Astrocyte (in vitro differentiated cells and primary cell): ENCODE data around the gene SLIT3. TPM values are rescaled to one million over a fixed set of nuclear protein-coding genes. Genes with fewer than 3 reads are reported as not detected.

Experiments used
- DNase-seq: peaks from one replicate; pipeline ENCODE4 v3.0.0-alpha.2; 2010; ENCODE audit warnings: low read depth
- FAIRE-seq: peaks from 2 replicates; lab custom pipeline; 2011; peaks lifted over from hg19 to GRCh38; lab: Jason Lieb, UNC
- H2AFZ ChIP-seq: 2 replicates; pipeline ENCODE4 v1.6.0; 2012; ENCODE audit warnings: low read depth, low read length, inconsistent platforms
- H3K27ac ChIP-seq: 2 replicates; pipeline ENCODE4 v1.5.1; 2011; ENCODE audit warnings: low read depth, low read length, inconsistent platforms
- H3K27me3 ChIP-seq: 2 replicates; pipeline ENCODE4 v1.6.0; 2011; ENCODE audit warnings: low read length, inconsistent platforms; ENCODE audit not compliant: insufficient read depth
- H3K36me3 ChIP-seq: 2 replicates; pipeline ENCODE4 v1.5.1; 2011; ENCODE audit warnings: low read length, inconsistent platforms; ENCODE audit not compliant: insufficient read depth
- H3K4me1 ChIP-seq: 2 replicates; pipeline ENCODE4 v1.5.1; 2011; ENCODE audit warnings: low read length, inconsistent platforms; ENCODE audit not compliant: insufficient read depth
- H3K4me2 ChIP-seq: 2 replicates; pipeline ENCODE4 v1.6.0; 2012; ENCODE audit warnings: low read length, inconsistent platforms
- H3K4me3 ChIP-seq: 2 replicates; pipeline ENCODE4 v1.5.1; 2011; ENCODE audit warnings: low read depth, mild to moderate bottlenecking, low read length, inconsistent platforms; ENCODE audit not compliant: insufficient read depth
- H3K79me2 ChIP-seq: 2 replicates; pipeline ENCODE4 v1.6.0; 2012; ENCODE audit warnings: mild to moderate bottlenecking, low read length, inconsistent platforms; ENCODE audit not compliant: insufficient read depth
- H3K9ac ChIP-seq: 2 replicates; pipeline ENCODE4 v1.6.0; 2012; ENCODE audit warnings: mild to moderate bottlenecking, low read length, inconsistent platforms
- H3K9me3 ChIP-seq: 2 replicates; pipeline ENCODE4 v1.5.1; 2012; ENCODE audit warnings: low read depth, mild to moderate bottlenecking, low read length, inconsistent platforms; ENCODE audit not compliant: insufficient read depth
- H4K20me1 ChIP-seq: 2 replicates; pipeline ENCODE4 v1.6.0; 2012; ENCODE audit warnings: low read length, inconsistent platforms; ENCODE audit not compliant: insufficient read depth
- H3K27ac Mint-ChIP-seq: one replicate; pipeline ENCODE4 v1.8.0; 2021; ENCODE audit warnings: mild to moderate bottlenecking, mixed read lengths; ENCODE audit not compliant: unreplicated experiment
- H3K27me3 Mint-ChIP-seq: one replicate; pipeline ENCODE4 v1.8.0; 2021; ENCODE audit warnings: low read depth, mixed read lengths; ENCODE audit not compliant: unreplicated experiment
- H3K36me3 Mint-ChIP-seq: one replicate; pipeline ENCODE4 v1.8.0; 2021; ENCODE audit warnings: low read depth, mixed read lengths; ENCODE audit not compliant: unreplicated experiment
- H3K4me1 Mint-ChIP-seq: one replicate; pipeline ENCODE4 v1.8.0; 2021; ENCODE audit warnings: low read depth, mixed read lengths; ENCODE audit not compliant: unreplicated experiment
- H3K4me3 Mint-ChIP-seq: one replicate; pipeline ENCODE4 v1.8.0; 2021; ENCODE audit warnings: mild to moderate bottlenecking, moderate library complexity, mixed read lengths; ENCODE audit not compliant: unreplicated experiment
- H3K9me3 Mint-ChIP-seq: one replicate; pipeline ENCODE4 v1.8.0; 2021; ENCODE audit warnings: mild to moderate bottlenecking, mixed read lengths; ENCODE audit not compliant: unreplicated experiment
- EZH2 ChIP-seq: IDR thresholded peaks from 2 replicates; pipeline ENCODE4 v1.6.1; 2012; ENCODE audit warnings: mild to moderate bottlenecking, low read length, inconsistent platforms; ENCODE audit not compliant: insufficient read depth
- total RNA-seq: library from RNA; stranded (reverse); gene quantifications from 2 replicates; pipeline ENCODE4 v1.2.1, GENCODE V29; 2021
- TF ChIP-seq, protein P1 (sequence below): IDR thresholded peaks from 2 replicates; pipeline ENCODE4 v1.5.1; 2011; ENCODE audit warnings: low read depth, mild to moderate bottlenecking, inconsistent platforms, low read length, moderate library complexity; ENCODE audit not compliant: insufficient read depth

The SLIT3 gene
- total RNA-seq, 1 donor from 2014 or later, result 20.7 TPM

DNA sequence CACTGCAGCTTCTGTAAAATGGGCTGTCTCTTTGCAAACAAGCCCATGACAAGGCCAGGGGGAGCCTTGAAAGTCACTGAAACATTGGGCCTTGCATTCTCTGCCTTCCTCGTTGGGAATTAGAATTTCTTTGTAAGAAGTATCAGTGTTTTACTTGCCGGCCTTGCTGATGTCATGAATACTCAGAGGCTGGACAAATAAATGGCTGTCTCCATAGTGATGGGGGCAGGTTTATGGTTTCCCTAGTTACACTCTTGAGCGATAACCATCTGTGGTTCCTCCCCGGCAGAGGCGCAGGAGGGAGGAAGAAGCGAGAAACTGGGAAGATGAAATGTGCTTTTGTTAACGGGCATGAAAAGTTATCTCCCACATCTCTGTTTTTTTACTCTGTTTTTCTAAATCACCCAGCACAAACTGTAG is 449.0 kb downstream of the SLIT3 start:
- H3K9me3 Mint-ChIP-seq, result no peaks in the 10 kb centered on the region
- H3K36me3 Mint-ChIP-seq, result no peaks in the 10 kb centered on the region
- no peaks in the 10 kb centered on the region for H3K36me3 ChIP-seq
- no peak overlapping the region for H3K4me3 ChIP-seq
- no peak overlapping the region for H3K4me3 Mint-ChIP-seq
- peaks cover 2% of the 10 kb centered on the region for H3K27me3 Mint-ChIP-seq
- H3K4me2 ChIP-seq, result peak overlapping the region; percentile 72
- peak; percentile 94 for DNase-seq
- H3K27ac ChIP-seq, result peak overlapping the region; percentile 41
- peak overlapping the region; percentile 48 for H3K9ac ChIP-seq
- H3K9me3 ChIP-seq, result no peaks in the 10 kb centered on the region
- no peaks in the 10 kb centered on the region for H3K4me1 Mint-ChIP-seq
- H3K79me2 ChIP-seq, result no peaks in the 10 kb centered on the region
- peak overlapping the region; percentile 8 for H2AFZ ChIP-seq
- TF ChIP-seq, protein P1, sequence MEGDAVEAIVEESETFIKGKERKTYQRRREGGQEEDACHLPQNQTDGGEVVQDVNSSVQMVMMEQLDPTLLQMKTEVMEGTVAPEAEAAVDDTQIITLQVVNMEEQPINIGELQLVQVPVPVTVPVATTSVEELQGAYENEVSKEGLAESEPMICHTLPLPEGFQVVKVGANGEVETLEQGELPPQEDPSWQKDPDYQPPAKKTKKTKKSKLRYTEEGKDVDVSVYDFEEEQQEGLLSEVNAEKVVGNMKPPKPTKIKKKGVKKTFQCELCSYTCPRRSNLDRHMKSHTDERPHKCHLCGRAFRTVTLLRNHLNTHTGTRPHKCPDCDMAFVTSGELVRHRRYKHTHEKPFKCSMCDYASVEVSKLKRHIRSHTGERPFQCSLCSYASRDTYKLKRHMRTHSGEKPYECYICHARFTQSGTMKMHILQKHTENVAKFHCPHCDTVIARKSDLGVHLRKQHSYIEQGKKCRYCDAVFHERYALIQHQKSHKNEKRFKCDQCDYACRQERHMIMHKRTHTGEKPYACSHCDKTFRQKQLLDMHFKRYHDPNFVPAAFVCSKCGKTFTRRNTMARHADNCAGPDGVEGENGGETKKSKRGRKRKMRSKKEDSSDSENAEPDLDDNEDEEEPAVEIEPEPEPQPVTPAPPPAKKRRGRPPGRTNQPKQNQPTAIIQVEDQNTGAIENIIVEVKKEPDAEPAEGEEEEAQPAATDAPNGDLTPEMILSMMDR, result no peak
- peaks cover 18% of the 10 kb centered on the region for H3K27me3 ChIP-seq
- peaks cover 10% of the 10 kb centered on the region for H3K4me1 ChIP-seq
- no peaks in the 10 kb centered on the region for H4K20me1 ChIP-seq
- no peak for FAIRE-seq
- H3K27ac Mint-ChIP-seq, result no peak overlapping the region

DNA sequence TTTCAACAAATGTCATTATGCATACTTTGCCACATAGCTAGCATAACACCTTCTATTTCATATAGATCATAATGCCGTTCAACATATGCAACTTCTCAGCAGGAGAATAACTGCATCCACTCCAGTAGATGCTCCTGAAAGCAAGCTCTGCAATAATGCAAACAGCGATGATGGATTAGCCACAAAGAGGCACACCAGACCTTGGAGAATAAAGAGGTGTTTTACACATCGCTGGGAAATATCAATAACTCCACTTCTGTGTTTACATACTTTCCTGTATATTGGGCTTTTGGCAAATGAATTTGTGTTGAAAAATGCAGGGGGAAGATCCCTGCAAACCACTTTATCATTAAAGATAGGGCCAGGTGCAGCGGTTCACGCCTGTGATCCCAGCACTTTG is 450.3 kb downstream of the SLIT3 start:
- H4K20me1 ChIP-seq, result no peaks in the 10 kb centered on the region
- H3K27me3 Mint-ChIP-seq, result peaks cover 2% of the 10 kb centered on the region
- no peaks in the 10 kb centered on the region for H3K9me3 Mint-ChIP-seq
- no peak overlapping the region for H2AFZ ChIP-seq
- peaks cover 10% of the 10 kb centered on the region for H3K4me1 ChIP-seq
- no peaks in the 10 kb centered on the region for H3K9me3 ChIP-seq
- H3K79me2 ChIP-seq, result no peaks in the 10 kb centered on the region
- no peak overlapping the region for H3K9ac ChIP-seq
- no peaks in the 10 kb centered on the region for H3K36me3 ChIP-seq
- H3K27me3 ChIP-seq, result peaks cover 20% of the 10 kb centered on the region
- no peak overlapping the region for H3K4me2 ChIP-seq
- H3K27ac Mint-ChIP-seq, result no peak overlapping the region
- no peak overlapping the region for H3K4me3 Mint-ChIP-seq
- no peaks in the 10 kb centered on the region for H3K4me1 Mint-ChIP-seq
- FAIRE-seq (no peak), DNase-seq (no peak)
- no peaks in the 10 kb centered on the region for H3K36me3 Mint-ChIP-seq
- TF ChIP-seq EZH2, result no peak
- TF ChIP-seq, protein P1, result no peak
- no peak overlapping the region for H3K27ac ChIP-seq
- H3K4me3 ChIP-seq, result no peak overlapping the region

DNA sequence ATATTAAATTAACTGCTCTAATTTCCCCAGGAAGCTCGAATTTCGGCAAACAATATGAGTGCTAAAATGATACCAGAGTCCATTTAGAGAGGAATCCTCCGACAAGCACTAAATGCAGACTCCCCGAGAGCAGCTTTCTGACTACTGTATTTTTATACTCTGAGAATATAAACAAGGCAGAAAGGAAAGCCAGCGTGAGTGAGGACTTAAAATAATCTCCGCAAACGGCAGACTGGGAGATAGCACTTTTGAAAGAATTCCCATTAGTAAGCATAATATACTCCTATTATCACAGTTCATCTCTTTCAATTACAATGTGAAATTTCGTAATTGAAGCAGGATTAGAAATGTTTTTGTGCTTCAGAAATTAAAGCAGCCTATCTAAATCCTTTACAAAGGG is 452.4 kb downstream of the SLIT3 start:
- H3K79me2 ChIP-seq, result no peaks in the 10 kb centered on the region
- peaks cover 10% of the 10 kb centered on the region for H3K4me1 ChIP-seq
- TF ChIP-seq EZH2, result no peak
- TF ChIP-seq, protein P1, result no peak
- H4K20me1 ChIP-seq, result no peaks in the 10 kb centered on the region
- H2AFZ ChIP-seq, result no peak overlapping the region
- FAIRE-seq (no peak), DNase-seq (no peak)
- Mint-ChIP-seq H3K9me3 (no peaks in the 10 kb centered on the region), H3K4me1 (no peaks in the 10 kb centered on the region), H3K27me3 (peaks cover 9% of the 10 kb centered on the region), H3K4me3 (no peak overlapping the region), H3K36me3 (no peaks in the 10 kb centered on the region), H3K27ac (no peak overlapping the region)
- no peaks in the 10 kb centered on the region for H3K36me3 ChIP-seq
- H3K9ac ChIP-seq, result no peak overlapping the region
- peaks cover 27% of the 10 kb centered on the region for H3K27me3 ChIP-seq
- no peak overlapping the region for H3K4me3 ChIP-seq
- H3K4me2 ChIP-seq, result no peak overlapping the region
- no peaks in the 10 kb centered on the region for H3K9me3 ChIP-seq
- no peak overlapping the region for H3K27ac ChIP-seq
